Fibroblast of skin of right quadriceps (primary cell): ENCODE measurements around the gene CLK3.
"Not testable (repeated sequence)": the region's sequence is repeated elsewhere in the genome, so short reads cannot be mapped to it uniquely, and the experiment has no call there.

Source experiments
- DNase-seq: peaks from one replicate; pipeline ENCODE4 v3.0.0-alpha.2; 2013

Gene CLK3

DNA sequence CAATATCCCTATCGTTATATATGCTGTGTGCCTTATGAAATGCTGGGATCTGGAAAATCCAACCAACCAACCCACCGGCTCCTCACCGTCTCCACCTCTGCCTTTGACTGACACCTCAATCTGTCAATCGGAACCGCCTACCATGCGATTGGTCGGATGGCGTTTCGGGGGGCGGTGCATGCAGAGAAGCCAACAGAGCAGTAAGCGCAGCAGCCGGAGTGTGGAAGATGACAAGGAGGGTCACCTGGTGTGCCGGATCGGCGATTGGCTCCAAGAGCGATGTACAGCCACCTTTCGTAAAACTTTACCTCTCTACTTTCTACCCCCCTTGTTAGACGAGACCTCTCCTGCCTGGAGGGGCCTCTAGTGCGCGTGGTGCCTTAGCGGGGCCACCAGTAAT is 6.3 kb downstream of the CLK3 start:
- DNase-seq = no peak

DNA sequence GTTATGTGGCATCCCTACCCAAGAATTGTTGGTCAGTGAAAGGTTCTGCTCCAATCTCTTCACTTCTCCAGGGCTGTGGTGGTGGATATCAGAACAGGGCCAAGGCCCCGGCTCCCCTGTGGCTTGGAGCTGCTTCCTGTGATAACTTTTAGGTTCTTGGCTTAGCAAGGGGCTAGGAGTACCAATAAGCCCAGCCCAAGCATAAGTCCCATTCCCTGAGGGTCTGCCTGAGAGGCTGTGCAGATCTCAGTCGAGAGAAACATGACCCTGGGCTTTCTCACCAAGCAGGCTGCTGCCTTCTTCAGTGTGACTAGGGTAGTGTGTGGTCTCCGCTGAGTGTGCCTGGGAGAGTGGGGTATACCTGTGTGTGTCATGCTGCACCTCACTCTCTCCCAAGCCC is 7.1 kb downstream of the CLK3 start:
- no peak for DNase-seq

DNA sequence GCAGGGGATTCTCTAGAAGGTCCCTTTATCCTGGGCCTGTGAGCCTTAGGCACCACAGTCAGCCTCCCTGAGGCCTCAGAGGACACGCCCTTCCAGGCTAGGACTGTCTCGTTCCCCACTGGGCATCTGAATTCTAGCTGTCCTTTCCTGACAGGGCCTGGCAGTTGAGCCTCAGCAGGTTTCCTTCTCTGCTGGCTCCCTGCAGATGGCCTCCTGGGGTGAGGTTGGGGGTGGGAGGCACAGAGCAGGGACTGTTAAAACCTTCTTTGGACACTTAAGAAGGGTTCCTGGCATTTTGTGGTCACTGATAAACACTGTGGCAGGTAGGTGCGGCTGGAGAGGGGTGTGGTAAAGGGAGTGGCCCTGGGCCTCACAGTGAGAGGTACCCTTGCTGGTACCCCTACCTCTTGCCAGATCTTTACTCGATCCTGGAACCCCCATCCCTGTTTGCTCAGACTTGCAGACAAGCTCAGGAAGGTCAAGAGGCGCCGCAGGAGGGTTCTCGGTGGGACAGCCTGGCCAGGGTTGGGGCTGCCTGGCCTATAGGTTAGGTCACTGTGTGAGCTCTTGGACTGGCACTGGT is 8.5 kb downstream of the CLK3 start:
- DNase-seq = no peak

DNA sequence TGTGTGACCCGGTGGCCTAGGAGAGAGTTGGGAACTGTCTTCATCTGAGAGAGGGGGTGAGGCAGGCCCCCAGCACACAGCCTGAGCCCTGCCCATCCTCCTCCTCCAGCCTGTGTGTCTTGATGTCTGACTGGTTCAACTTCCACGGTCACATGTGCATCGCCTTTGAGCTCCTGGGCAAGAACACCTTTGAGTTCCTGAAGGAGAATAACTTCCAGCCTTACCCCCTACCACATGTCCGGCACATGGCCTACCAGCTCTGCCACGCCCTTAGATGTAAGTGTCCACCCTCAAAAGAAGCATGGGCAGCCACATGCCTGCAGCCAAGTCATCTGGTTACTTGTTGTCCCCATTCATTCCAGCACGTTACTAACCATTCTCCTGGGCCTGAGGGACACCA is 10.1 kb downstream of the CLK3 start:
- no peak for DNase-seq

DNA sequence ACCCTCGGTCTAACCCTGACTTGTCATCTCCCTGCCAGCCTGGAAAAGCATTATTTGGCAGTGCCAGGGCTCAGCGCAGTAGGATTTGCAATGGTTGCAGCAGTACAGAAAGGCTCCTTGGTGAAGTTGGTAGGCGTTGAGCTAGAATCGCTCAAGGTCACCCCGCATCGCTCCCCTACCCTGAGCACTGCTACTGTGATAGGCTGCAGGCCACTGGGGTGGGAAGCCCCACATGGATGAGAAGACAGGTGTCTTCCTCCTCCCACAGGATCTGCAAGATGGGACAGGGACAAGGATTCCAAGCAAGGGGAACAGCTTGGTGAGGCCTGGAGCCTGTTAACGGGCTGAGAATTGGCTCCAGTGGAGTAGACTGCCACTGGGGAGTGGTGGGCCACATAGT is 10.7 kb downstream of the CLK3 start:
- DNase-seq = no peak

DNA sequence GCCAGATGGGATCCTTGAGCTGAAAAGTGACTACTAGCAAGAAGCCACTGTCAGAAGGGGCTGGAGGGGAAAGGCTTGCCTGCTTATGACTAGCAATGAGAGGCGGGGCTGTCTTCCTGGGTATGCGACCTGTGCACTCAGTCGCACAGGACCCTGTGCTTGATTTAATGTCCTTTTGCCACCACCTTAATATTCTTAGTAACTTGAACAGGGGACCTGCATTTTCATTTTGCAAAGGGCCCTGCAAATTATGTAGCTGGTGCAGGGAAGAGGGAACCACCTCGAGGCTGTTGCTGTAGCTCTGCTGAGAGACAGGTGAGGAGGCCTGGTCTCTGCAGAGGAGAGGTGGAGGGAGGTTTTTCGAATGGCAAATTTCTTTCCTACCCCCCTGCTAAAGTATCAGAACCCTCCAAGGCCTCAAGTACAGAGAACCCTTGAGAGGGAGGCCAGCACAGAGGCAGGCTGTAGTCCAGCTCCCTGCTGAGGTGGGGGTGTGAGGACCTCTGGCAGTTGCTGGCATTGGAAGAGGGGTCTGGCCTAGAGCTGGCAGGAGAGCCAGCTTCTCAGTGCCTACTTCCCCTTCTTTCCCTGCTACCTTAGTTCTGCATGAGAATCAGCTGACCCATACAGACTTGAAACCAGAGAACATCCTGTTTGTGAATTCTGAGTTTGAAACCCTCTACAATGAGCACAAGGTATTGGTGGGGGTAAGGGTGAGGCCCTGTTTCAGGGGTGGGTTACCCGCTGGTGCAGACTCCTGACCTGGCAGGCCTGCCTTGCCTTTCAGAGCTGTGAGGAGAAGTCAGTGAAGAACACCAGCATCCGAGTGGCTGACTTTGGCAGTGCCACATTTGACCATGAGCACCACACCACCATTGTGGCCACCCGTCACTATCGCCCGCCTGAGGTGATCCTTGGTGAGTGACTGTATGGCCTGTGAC is 11.4 kb downstream of the CLK3 start:
- DNase-seq = no peak

DNA sequence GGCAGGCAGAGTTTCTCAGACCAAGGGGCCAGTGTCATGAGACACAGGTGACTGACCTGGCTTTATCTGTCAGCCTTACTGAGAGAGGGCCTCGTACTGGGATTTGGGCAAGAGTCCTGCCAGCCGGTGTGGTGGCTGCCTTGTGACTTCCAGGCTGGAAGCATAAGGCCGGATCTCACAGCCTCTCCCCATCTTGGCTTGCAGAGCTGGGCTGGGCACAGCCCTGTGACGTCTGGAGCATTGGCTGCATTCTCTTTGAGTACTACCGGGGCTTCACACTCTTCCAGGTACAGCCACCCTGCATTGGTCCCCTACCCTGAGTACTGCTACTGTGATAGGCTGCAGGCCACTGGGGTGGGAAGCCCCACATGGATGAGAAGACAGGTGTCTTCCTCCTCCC is 12.1 kb downstream of the CLK3 start:
- DNase-seq = no peak

DNA sequence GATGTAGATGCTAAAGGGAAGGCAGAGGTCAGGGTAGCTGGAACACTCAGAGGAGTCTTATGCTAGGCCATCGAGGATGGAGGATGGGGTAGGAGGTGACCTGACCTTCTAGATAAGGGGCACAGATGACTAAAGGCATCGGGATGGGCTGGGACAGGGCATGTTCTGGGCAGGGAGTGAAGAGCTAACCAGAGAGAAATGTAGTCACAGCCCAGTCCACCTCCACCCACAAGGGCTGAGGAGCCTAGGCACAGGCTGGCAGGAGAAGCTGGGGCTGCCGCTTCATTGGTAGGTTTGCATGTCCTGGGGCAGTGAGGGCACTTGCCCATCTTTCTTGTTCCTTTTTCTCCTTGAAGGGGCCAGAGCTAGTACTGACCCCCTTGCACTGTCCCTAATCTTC is 12.6 kb downstream of the CLK3 start:
- DNase-seq = no peak

DNA sequence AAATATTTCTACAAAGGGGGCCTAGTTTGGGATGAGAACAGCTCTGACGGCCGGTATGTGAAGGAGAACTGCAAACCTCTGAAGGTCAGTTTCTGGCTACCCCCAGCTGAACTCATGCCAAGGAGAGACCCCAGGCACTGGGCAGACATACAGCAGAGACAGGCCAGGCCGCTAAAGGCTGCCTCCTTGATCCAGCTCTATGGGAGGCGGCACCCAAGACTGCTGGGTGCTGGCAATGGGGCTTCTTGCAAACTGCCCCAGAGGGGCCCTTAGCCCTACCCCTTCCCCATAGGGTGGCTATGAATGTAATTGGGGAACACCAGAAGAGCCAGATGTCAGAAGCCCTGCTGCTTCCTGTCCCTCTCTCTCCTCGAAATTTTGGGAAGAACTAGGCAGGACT is 13.3 kb downstream of the CLK3 start:
- no peak for DNase-seq

DNA sequence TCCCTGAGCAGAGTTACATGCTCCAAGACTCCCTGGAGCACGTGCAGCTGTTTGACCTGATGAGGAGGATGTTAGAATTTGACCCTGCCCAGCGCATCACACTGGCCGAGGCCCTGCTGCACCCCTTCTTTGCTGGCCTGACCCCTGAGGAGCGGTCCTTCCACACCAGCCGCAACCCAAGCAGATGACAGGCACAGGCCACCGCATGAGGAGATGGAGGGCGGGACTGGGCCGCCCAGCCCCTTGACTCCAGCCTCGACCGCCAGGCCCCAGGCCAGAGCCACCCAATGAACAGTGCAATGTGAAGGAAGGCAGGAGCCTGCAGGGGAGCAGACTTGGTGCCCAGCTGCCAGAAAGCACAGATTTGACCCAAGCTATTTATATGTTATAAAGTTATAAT is 14.1 kb downstream of the CLK3 start:
- not testable (repeated sequence) for DNase-seq

DNA sequence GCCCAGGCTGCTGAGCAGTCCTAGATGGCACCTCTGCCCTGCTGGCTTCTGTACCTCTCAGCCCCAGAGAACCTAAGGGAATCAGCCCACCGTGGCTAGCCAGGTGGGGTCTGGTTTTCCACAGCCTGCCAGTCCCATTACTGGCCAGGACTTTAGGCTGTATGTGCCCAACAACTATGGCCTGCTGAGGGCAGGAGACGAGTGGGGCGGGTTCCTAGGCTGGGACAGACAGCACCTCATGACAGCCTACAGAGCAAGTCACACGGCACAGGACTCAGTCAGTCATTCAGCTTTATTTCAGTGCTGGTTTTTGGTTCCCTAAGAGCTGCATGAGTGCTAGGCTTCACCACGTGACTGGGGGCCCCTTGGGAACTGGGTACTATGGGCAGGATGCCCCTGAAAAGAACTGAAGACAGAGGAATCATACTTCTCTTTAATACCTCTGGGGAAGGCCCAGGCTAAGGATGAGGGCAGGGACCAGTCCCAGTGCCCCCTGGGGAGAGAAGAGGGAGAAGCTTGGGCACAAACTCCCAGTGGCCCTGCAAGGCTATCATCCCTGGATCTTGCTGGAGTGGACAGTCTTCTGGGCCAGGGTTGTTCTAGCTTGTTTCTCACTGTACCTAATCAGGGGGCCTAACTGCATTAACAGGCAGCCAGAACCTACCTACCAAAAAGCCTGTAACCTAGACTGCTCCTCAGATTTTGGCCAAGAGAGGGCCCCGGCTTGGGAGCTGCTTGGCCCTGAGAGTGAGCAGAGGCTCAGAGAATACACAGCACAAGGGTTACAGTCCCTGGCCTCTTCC is 14.8 kb downstream of the CLK3 start:
- no peak for DNase-seq

DNA sequence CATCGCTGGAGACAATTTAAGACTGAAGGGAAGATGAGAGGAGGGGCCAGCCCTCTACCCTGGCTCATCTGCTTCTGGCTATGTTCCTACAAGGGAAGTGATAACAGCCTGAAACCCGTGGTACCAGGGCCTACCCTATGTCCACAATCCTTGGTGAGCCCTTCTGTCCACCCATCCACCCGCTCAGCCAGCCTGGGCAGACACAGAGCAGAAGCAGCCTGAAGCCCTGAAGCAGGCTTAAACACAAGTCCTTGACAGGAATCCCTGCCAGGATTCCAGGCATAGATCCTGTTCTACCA is 15.4 kb downstream of the CLK3 start:
- DNase-seq = no peak

DNA sequence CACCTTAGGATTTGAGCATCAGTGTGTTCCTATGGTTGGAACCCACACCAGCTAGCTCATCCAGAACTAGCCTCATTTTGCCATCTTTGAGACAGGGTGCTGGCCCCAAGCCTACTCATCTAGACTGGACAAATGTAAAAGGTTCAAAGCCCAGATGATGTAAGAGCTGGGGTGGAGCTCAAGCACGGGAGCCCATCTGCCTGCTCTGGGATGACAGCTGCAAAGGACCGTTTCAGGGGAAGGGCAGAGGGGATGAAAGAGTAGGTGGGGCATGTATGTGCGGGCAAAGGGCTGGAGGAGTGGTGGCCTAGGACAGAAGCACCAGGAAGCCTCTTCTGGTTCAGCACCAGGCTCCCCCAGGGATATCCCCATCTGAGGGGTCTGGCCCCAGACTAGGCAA is 15.8 kb downstream of the CLK3 start:
- no peak for DNase-seq

DNA sequence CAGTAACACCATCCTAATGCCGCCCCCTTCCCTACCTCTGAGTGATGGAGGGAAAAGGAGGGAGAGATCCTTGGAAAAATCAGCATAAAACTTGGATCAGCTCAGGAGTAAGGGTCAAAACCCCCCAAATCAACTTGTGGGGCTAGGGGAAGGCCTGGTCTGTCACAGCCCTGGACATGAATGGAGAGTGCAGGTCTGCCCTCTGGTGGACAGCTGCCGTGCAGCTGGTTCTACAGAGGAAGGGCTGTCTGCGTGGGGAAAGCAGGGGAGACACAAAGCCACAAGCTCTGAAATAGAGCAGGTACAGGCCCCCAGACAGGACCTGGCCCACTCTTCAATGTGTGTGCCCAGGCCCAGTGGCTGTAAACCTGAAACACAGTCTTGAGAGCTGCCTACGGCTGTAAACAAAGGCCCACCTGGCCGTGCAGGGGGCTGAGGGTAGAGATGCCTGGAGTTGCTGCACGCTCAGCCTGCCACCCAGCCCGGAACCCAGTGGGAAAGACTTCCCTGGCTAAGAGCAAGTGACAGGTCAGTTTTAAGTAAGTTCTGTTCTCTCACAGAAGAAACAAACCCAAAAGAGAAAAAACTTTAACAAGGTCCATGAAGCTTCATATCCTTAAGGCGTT is 16.4 kb downstream of the CLK3 start:
- DNase-seq = peak; percentile 17

DNA sequence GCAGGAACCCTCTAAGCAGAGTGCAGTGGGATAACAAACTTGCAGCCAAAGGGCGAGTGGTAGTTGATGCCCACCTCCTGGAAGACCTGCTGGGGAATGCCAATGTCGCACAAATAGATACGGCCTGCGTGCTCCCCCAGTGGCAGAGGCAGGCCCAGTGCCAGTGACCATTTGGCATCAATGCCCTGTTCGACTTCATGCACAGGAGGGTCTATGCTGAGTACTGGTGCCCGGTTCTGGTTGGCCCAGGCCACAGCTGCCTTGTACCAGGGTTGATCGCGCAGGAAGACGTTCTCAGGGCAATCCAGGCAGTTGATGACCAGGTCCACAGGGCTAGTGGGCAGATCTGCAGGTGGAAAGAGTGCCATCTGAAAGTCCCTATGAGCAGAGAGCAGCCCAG is 17.0 kb downstream of the CLK3 start:
- no peak for DNase-seq

DNA sequence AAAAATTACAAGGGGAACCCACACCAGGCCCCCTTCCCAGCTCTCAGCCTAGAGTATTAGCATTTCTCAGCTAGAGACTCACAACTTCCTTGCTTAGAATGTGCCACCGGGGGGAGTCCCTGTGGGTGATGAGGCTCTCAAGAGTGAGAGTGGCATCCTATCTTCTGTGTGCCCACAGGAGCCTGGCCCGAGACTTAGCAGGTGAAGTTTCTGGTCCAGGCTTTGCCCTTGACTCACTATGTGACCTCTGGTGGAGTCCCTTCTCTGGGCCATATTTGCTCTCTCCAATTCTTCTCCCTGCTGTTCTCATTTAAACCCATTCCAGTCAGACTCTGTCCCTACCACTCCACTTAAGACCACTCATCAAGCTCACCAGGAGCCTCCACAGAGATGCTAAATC is 18.1 kb downstream of the CLK3 start:
- DNase-seq = no peak

DNA sequence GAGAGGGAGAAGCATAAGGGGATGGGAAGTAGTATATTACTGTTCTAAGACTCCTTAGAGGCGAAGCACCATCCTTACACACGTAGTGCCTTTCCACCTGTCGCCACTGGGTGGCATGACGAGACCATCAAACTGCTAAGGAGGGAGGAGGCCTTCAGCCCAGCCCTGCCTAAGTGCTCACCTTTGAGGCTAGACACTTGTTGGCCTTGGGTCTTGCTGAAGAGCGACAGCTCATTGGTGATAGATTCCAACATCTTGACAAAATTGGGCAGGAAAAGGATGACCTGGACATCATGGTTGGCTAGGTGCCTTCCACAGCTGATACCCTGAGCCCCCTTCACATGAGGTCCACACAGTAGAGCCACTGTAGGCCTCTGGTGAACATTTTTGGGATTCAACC is 19.6 kb downstream of the CLK3 start:
- peak; percentile 59 for DNase-seq

DNA sequence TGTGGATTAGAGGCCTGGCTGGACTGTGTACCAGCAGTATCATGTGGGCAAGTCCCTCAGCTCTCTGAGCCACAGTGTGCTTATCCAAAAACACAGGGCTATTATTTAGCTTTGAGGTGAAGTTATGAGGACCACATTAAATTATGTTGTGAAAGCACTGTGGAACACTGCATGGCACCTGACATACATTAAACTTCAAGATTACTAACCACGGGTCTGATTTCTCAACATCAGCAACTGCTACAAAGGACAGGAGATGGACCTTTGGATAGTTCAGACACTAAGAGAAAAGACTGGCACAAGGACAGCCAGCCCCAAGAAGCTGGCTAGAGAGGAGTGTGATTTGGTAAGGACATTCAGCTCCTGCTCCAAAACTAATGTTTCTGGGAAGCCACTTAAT is 21.3 kb downstream of the CLK3 start:
- DNase-seq = no peak

DNA sequence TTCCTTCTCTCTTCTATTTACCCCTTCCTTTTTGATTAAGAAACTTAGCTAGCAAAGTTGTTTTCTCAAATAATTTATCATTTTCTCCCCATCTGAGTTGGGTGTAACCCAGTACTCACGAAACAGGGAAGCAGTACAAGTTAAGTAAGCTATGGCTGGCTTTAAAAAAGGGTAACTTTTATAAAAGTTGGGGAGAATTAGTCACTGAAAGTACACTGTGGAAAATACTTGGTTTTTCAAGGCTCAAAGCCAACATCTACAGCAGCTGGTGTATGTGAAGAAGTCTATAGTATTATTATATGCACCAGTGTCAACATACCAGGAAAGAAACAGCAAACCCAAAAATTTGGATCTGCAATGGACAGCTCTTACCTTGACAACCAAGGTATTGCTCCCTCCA is 25.5 kb downstream of the CLK3 start:
- no peak for DNase-seq

DNA sequence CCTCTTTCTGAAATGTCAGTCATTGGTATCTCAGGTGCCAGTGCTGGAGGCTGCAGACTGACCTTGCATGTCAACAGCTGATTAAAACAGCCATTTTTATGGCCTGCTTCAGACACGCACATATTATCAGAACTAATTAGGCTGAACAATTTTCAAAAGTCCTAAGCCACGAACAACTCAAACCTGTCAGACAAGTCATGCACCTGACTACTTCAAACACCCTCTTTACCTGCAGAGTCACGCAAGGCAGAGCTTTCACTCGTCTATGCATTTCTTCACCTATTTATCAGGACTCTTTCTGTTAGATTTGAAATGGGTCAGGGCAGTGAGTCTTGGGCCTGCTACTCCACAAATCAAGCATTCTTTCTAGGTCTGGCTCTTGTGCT is 26.7 kb downstream of the CLK3 start:
- DNase-seq = no peak

DNA sequence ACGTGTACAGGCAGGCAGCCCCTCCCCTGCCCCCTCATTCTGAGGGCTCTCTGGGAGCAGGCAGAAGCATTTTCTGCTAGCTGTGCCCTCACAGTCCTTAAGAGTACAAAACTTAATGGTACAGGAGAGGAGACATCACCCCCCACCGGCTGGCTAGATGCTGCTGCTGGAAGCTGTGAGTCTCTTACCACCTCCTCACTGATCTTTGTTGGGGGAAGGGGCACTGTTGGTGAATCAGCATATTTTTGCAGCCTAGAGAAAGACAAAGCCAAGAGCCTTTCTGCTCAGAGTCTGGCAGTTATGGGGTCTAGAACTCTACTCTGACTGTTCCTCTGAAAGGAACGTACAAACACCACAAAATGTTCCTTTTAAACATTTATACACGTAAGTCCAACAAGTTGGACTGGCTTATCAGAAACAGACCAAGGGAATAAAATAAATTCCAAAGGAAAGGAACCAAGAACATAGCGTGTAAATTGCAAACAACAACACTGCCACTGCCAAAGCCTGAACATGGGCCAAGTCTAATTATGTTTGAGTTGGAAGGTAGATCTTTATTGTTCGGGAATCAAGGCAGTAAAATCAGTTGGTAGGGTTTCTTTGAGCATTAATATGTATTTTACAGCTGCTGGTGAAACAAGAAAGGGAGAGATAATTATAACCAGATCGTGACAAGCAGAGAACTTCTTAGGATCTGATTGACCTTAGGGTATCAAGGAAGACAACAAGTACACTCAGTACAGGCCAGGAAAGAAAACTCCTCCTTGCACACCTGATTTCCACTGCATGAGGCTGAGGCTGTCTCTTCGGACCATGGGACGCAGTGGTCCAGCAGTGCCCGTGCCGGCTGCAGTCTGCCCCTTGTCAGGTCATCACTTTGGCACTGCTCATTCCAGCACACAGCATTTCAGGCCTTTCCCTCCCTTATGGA is 27.4 kb downstream of the CLK3 start:
- peak; percentile 77 for DNase-seq

DNA sequence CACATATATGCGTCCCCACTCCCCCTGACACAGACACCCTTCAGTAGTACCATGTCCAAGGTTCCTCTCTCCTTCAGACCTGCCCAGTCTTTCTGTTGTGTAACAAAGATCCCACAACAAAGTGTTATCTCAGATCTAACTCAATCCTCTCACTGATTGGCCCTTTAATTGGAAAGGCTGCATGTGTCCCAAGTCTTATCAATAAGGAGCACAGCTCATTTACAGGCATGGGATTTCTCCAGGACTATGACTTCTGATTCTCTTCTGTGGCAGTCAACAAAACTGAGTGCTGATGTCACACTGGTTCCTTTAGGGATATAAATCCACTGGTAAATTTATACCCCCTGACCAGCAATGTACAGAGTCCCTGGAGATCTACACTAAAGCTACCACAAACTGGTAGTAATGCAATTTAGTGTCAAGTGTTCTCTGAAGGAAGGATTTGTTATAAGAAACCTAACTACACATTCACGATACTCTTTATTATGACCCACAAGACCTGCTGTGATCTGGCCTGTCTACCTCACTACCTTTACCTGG is 28.1 kb downstream of the CLK3 start:
- DNase-seq = no peak
